WI38 (cell line): ENCODE measurements around the gene COQ2.

ENCODE experiments used
- H3K4me3 ChIP-seq: 2 replicates; pipeline ENCODE4 v1.5.1; 2011; ENCODE audit warnings: low read depth, mild to moderate bottlenecking, control low read depth, low read length
- CTCF ChIP-seq: IDR thresholded peaks from 2 replicates; pipeline ENCODE4 v1.5.1; 2012; ENCODE audit warnings: low read depth, mild to moderate bottlenecking, control low read depth, low read length

Gene COQ2

GRCh38 chr4:83232082-83232481, 52.5 kb downstream of the COQ2 start:
- no peak overlapping the region for H3K4me3 ChIP-seq
- no peak for TF ChIP-seq CTCF

- no peak overlapping the region for H3K4me3 ChIP-seq
- no peak for TF ChIP-seq CTCF
These were observed 53.0 kb downstream of the COQ2 start for GRCh38 chr4:83231620-83232076.

- no peak for TF ChIP-seq CTCF
- no peak overlapping the region for H3K4me3 ChIP-seq
These were observed 53.7 kb downstream of the COQ2 start for GRCh38 chr4:83230928-83231327.

GRCh38 chr4:83229791-83230190, 54.8 kb downstream of the COQ2 start:
- no peak overlapping the region for H3K4me3 ChIP-seq
- TF ChIP-seq CTCF = no peak

GRCh38 chr4:83228231-83228630, 56.4 kb downstream of the COQ2 start:
- TF ChIP-seq CTCF = no peak
- H3K4me3 ChIP-seq = no peak overlapping the region

- no peak overlapping the region for H3K4me3 ChIP-seq
- no peak for TF ChIP-seq CTCF
These were observed 59.9 kb downstream of the COQ2 start for GRCh38 chr4:83224502-83225197.

GRCh38 chr4:83223781-83224180, 60.8 kb downstream of the COQ2 start:
- no peak for TF ChIP-seq CTCF
- H3K4me3 ChIP-seq = no peak overlapping the region
